ENCODE data around the gene FBRSL1. TPM values are rescaled to one million over a fixed set of nuclear protein-coding genes. Genes with fewer than 3 reads are reported as not detected.
A peak's percentile ranks its signal among the peaks of the same experiment; 100 is the strongest.

FBRSL1 gene
- total and polyA plus RNA-seq, 2 donors from 2014 or later: 23.8 to 44.7 TPM

DNA sequence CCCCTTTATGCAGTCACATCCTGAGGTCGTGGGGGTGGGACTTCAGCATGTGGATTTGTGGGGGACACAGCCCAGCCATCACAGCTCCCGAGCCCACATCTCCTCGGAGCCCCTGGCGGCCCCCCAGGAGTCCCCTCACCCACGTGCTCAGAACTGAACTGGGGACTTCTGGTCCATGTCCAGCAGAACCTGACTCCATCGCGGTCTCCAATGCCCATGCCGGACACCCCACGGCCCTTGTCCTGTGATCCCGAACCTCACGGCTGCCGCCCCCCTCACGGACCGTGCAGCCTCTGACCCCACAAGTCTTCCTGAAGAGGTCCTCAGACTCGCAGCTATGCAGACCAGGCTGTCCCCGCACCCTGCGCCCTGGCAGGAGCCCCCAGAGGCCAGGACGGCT lies 13.5 kb upstream of the FBRSL1 start:
- peak in 1 of 5 donors; percentile 75 for DNase-seq
- FAIRE-seq: no peak
- Histone ChIP-seq H3K4me1 (ENCODE audit: control insufficient read depth in 2 of 3, insufficient read depth in 2 of 3, low read depth in 1 of 3, low read length in 3 of 3) (no peaks in the 10 kb centered on the region), H3K27ac (ENCODE audit: low read depth in 2 of 2, low read length in 2 of 2) (no peak overlapping the region), H3K9me3 (ENCODE audit: control insufficient read depth in 2 of 3, insufficient read depth in 1 of 3, low read length in 3 of 3) (no peaks in the 10 kb centered on the region), H3K4me3 (ENCODE audit: low read length in 3 of 3) (no peak overlapping the region), H3K36me3 (ENCODE audit: control insufficient read depth in 2 of 3, insufficient read depth in 3 of 3, low read length in 3 of 3) (no peaks in the 10 kb centered on the region), H3K9ac (ENCODE audit: low read length in 3 of 3) (no peak overlapping the region), H3K27me3 (ENCODE audit: control insufficient read depth, insufficient read depth, low read length) (no peaks in the 10 kb centered on the region)
- TF ChIP-seq, protein P1, sequence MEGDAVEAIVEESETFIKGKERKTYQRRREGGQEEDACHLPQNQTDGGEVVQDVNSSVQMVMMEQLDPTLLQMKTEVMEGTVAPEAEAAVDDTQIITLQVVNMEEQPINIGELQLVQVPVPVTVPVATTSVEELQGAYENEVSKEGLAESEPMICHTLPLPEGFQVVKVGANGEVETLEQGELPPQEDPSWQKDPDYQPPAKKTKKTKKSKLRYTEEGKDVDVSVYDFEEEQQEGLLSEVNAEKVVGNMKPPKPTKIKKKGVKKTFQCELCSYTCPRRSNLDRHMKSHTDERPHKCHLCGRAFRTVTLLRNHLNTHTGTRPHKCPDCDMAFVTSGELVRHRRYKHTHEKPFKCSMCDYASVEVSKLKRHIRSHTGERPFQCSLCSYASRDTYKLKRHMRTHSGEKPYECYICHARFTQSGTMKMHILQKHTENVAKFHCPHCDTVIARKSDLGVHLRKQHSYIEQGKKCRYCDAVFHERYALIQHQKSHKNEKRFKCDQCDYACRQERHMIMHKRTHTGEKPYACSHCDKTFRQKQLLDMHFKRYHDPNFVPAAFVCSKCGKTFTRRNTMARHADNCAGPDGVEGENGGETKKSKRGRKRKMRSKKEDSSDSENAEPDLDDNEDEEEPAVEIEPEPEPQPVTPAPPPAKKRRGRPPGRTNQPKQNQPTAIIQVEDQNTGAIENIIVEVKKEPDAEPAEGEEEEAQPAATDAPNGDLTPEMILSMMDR (IDR thresholded peaks at IDR 0.05; ENCODE audit: borderline replicate concordance, extremely low read depth, insufficient read depth): no peak
- intact Hi-C loops (cut with DNase I): no loop called here

DNA sequence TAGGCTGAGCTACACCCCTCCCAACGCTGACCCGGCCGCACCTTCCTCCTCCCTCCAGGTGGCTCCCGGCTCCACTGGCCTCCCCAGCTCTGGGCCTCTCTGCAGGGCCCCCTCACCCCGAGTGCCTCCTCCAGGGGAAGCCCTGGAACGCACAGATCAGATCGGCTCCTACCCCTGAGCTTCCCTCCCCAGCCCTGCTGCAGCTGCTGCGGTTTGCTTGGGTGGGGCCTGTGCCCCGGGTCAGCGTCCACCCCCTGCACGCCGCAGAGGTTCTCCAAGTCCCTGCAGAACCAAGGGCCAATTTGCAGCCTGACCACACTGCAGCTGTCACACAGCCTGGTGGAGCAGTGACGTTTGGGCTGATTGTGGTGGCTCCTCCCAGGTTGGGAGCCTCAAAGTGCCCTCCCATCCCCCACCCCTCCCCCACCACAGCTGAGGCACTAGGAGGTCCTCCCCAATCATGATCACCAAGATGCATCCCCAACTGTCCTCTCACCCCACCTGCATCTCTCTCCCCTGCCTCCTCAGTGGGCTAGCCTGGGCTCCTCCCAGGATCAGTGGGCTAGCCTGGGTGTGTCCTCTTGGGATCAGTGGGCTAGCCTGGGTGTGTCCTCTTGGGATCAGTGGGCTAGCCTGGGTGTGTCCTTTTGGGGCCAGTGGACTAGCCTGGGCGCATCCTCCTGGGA lies 12.8 kb upstream of the FBRSL1 start:
- TF ChIP-seq, protein P1 (IDR thresholded peaks at IDR 0.05; ENCODE audit: borderline replicate concordance, extremely low read depth, insufficient read depth): no peak
- no peak overlapping the region for H3K4me3 ChIP-seq (ENCODE audit: low read length in 3 of 3)
- H3K9ac ChIP-seq (ENCODE audit: low read length in 3 of 3): no peak overlapping the region
- H3K27ac ChIP-seq (ENCODE audit: low read depth in 2 of 2, low read length in 2 of 2): no peak overlapping the region
- intact Hi-C loops (cut with DNase I): no loop called here
- DNase-seq: peak in 1 of 5 donors; percentile 80
- H3K36me3 ChIP-seq (ENCODE audit: control insufficient read depth in 2 of 3, insufficient read depth in 3 of 3, low read length in 3 of 3): no peaks in the 10 kb centered on the region
- H3K4me1 ChIP-seq (ENCODE audit: control insufficient read depth in 2 of 3, insufficient read depth in 2 of 3, low read depth in 1 of 3, low read length in 3 of 3): no peaks in the 10 kb centered on the region
- H3K9me3 ChIP-seq (ENCODE audit: control insufficient read depth in 2 of 3, insufficient read depth in 1 of 3, low read length in 3 of 3): no peaks in the 10 kb centered on the region
- no peak for FAIRE-seq
- no peaks in the 10 kb centered on the region for H3K27me3 ChIP-seq (ENCODE audit: control insufficient read depth, insufficient read depth, low read length)

GRCh38 chr12:132477703-132478432 lies 12.1 kb upstream of the FBRSL1 start:
- Histone ChIP-seq H3K27me3 (ENCODE audit: control insufficient read depth, insufficient read depth, low read length) (no peaks in the 10 kb centered on the region), H3K4me3 (ENCODE audit: low read length in 3 of 3) (no peak overlapping the region), H3K9me3 (ENCODE audit: control insufficient read depth in 2 of 3, insufficient read depth in 1 of 3, low read length in 3 of 3) (no peaks in the 10 kb centered on the region), H3K4me1 (ENCODE audit: control insufficient read depth in 2 of 3, insufficient read depth in 2 of 3, low read depth in 1 of 3, low read length in 3 of 3) (no peaks in the 10 kb centered on the region), H3K36me3 (ENCODE audit: control insufficient read depth in 2 of 3, insufficient read depth in 3 of 3, low read length in 3 of 3) (no peaks in the 10 kb centered on the region), H3K9ac (ENCODE audit: low read length in 3 of 3) (no peak overlapping the region), H3K27ac (ENCODE audit: low read depth in 2 of 2, low read length in 2 of 2) (no peak overlapping the region)
- DNase-seq (peak in 1 of 5 donors; percentile 57), FAIRE-seq (no peak)
- TF ChIP-seq, protein P1 (IDR thresholded peaks at IDR 0.05; ENCODE audit: borderline replicate concordance, extremely low read depth, insufficient read depth): no peak
- intact Hi-C loops (cut with DNase I): no loop called here
